GM18511 (cell line): Measurements from ENCODE around the gene MGAT3.
A peak's percentile ranks its signal among the peaks of the same experiment; 100 is the strongest.
"Not testable (repeated sequence)": the region's sequence is repeated elsewhere in the genome, so short reads cannot be mapped to it uniquely, and the experiment has no call there.

ENCODE experiments used
- ATAC-seq: cut with Tn5 transposase; IDR thresholded peaks from one replicate; pipeline ENCODE4 v1.9.1; 2021; ENCODE audit warnings: mild to moderate bottlenecking, moderate library complexity; ENCODE audit not compliant: unreplicated experiment

MGAT3 gene

DNA sequence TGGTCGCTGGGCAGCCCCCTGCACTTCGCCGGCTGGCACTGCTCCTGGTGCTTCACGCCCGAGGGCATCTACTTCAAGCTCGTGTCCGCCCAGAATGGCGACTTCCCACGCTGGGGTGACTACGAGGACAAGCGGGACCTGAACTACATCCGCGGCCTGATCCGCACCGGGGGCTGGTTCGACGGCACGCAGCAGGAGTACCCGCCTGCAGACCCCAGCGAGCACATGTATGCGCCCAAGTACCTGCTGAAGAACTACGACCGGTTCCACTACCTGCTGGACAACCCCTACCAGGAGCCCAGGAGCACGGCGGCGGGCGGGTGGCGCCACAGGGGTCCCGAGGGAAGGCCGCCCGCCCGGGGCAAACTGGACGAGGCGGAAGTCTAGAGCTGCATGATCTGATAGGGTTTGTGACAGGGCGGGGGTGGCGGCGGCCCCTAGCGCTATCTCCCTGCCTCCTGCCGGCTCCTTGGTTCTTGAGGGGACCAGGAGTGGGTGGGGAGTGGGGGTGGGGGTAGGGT, 31.8 kb downstream of the MGAT3 start:
- ATAC-seq, result no peak

DNA sequence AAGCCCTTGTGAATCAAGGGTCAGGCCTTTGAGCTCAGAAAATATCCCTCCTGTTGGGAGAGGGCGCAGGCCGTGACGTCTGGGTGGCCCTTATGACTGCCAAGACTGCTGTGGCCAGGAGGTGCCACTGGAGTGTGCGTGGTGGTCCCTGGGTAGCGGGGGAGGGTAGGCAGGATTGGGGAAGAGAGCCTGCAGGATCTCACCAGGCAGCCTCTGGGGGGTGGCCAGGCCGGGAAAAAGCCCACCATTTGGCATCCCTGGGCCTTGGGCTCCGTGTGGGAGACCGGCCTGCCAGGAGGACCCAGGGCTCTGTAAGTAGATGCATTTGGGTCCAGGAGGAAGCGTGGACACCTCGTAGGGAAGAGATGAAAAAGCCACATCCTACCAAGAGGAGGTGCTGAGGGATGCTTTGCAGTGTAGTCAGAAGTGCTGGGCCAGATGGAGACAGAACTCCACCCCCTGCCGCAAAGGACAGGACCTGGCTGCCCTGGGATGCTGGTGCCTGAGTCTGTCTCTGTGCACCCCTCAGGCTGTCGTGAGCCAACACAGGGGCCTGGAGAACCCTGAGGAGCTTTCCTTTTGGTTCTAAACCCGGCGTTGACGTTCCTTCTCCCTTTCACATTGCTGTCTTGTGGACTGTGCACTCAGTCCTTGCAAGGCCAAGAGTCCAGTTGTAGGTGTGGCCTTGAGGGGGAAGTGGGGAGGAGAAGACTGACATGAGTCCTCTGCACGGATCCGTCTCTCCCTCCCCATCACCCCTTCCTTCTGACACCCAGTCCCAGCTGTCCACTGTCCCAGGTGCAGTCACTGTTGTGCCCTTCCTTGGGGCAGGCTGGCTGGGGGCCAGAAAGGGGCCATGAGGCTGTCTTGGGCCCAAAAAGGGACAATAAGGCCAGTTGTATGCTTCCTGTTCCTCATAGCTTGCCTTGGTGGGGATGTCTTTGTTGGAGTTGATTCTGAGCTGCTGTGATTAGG, 32.6 kb downstream of the MGAT3 start:
- ATAC-seq, result no peak

DNA sequence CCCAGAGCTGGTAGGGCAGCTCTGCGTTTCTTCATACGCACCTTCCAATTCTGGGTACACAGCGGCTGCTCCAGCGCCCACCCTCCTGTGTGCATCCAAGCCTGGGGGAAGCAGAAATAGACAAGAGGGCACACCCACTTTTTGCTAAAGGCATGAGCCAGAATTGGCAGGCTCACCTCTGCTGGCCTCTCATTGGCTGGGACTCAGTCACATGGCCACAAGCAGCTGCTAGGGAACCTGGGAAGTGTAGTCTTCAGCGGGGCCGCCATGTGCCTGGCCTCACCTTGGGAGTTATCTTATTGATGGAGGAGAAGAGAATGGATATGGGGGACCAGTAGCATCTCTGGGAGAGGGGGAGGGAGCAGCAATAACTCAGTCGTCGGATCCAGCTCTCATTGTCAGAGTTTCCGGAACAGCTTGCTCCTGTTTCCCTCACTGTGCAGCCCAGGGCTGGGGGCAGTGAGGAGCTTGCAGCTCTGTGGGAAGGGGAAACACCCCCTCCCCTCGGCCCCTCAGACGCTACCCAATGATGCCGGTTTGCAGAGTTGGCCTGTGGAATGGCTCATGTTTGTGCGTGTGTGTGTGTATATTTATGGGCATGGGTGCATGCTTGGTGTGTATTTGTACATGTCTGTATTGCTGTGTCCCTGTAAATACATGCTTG, 33.5 kb downstream of the MGAT3 start:
- peak; percentile 70 for ATAC-seq

DNA sequence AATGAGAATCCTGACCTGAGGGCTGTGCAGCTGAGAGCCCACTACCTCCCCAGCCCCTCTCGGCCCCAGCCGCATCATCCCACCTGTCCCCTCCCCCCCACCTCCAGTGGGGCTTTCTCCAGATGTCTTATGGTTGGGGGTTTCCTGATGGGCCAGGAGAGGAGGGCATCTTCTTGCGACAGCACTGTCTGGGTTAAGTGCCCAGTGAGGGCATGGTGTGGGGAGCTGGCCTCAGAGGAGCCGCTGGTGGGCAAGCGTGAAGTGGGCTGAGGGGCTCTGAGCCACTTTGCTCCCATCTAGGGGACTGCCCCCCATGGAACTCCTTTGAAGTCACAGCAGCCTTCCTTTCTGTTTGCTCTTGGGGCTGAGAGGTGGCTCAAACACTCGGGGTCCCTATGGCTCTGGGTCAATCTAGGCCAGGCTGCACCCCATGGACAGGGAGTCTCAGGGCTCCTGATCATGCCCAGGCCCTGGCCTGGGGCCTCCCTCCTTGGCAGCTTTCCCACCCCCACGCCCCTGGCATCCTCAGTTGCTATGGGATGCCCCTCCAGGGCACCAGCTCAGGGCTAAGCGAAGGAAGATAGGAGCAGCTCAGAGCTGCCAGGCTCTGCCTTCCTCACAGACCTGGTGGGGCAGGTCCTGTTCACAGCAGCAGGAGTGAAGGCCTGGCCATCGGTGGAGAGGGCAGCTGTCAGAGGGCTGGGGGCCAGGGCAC, 34.3 kb downstream of the MGAT3 start:
- ATAC-seq, result no peak

DNA sequence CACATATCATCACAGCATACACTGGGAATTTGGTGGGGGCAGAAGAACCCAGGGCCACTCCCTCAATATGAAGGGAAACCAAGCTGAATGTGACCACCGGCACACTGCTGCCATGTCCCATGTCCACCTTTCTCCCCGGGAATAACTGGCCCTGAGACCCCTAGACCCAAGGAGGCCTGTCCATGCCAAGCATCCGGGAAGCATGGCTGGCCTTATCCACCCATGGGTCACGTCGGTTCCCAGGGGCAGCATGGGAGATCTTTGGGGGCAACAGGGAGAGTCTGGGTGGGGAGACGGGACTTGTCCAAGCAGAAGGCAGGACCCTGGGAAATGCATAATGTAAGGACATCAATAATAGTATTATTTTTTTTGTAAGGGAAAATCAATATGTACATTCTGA, 34.9 kb downstream of the MGAT3 start:
- no peak for ATAC-seq

DNA sequence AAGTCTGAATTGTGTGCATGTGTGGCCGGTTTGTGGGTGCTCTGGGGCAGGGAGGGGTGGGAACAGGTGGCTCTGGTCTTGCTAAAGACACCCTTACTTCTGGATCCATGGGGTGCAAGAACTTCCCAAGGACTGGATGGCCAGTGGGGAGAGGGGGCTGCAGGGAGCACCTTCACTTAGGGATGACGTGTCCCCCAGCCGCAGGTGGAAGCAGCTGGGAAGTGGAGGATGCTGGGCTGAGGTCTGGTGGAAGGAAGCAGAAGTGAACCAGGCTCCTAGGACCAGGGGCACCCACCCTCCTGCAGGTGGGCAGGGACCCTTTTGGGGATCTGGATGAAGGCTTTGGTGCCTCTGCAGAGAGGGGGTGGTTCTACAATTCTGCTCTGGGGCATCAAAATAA, 35.4 kb downstream of the MGAT3 start:
- no peak for ATAC-seq

DNA sequence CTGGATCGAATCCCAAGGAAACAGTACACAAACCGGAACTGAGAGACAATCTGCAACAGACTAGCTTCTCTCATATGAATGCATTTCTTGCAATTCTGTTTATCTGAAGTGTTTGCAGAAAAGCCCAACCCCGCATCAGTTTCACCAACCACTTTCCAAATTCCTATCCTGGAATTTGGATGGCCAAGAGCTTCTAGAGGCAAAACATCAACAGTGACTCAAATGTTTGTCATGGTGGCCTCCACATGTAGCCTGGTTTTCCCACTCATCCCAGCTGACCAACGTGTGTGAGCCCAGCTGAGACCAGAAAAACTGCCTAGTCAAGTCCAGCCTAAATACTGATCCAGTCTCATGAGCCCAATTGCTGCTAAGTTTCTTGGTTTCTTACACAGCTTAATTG, 36.9 kb downstream of the MGAT3 start:
- no peak for ATAC-seq

DNA sequence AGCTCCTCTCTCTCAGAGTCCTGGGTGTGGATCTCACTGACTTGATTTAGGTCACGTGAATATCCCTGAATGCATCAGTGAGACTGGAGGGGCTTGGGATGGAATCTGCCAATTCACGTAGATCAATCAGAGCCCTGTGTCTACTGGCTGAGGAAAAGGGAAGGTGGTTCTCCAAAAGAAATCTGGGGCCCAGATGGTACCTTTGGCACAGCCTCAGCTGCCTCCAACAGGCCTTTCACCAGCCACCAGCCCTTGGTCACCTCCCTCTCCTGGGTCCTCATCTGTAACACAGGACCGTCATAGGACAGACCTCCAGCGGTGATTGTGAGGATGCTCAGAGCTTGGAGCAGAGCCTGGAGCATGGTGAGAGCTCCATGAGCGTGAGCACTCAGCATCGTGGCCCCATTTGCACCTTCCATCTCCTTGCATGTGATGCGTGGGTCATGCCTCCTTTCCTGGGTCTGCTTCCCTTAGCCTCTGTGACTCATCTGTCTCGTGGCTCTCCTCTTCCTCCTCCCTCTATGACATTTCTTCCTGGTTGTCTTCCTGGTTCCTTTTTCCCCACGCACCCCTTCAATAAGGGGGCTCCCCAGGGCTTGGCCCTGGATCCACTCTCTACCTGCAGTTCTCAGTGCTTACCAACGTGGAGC, 37.8 kb downstream of the MGAT3 start:
- ATAC-seq, result no peak

DNA sequence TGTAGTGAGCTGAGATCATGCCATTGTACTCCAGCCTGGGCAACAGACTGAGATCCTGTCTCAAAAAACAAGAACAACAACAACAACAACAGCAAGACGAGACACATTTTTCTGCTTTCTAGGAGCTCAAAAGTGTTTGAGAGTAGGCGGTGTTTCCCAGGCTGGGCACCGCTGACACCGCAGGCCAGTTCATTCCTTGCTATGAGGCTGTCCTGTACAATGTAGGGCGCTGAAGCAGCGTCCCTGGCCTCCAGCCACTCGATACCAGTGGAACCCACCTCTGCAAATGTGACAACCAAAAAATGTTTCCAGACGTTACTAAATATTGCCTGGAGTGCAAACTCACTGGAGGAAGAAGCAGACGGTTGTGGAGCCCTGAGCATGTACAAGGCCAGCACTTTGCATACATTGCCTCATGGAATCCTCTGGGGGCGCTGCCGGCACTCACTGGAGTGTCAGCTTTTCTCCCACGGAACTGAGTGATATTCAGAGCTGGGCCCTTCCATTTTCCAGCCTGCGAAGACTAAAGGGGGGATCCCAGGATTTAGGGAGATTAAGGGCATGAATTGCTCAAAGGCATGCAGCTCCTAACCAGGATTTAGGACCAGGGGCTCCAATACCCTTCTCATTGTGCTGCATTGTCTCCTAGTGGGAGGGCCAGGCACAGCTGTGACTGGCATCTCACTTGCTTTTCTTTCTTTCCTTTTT, 39.5 kb downstream of the MGAT3 start:
- ATAC-seq, result no peak

DNA sequence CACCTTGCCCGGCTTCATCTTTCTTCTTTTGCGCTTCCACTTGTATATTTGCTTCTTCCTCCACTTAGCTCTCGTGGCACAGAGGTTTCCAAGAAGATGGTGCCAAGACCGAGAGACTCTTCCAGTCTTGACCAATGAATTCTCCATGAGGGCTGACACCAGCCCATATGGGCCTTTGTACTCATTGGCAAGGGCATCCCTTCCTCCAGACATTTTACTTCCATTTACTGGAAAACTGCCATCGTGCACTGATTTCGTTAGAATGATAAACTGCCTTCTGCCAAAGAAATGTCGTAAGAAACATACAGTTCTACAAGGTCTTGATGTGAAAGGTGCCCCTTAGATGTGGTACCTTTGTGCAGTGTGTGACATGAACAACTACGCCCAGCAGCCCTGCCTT, 40.6 kb downstream of the MGAT3 start:
- ATAC-seq, result no peak

DNA sequence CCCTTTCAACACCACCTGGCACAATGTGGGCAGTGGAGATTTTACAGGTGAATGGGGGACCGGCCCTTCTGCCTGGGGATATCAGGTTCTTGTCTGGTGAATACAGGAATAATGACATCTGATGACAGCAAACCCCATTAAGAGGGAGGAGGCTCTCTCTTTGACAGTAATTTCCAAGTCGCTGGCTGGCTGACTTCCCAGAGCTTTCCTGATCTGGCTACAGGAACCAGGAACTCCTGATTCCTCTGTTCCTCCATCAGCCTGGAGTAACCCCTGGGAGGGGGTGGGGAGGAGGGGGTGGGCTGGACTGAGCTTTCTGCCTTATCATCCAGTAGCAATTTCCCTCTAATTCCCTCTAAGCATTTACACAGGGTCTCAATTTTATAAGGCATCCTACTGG, 41.6 kb downstream of the MGAT3 start:
- no peak for ATAC-seq

DNA sequence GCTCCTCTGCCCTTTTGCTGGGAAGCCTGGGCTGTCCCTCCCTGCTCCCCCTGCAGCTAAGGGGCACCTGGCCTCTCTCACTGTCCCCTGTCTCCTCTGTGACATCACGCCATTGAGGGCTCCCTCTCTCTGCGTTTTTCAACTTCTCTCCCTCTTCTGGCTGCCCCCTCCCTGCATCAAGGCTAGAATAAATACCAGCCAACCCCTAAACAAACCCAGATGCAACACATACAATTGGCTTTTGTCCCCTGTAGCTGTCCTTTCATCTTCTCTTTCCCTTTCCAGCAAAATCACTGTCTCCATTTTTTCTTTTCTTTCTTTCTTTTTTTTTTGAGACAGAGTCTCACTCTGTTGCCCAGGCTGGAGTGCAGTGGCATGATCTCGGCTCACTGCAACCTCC, 42.0 kb downstream of the MGAT3 start:
- ATAC-seq, result no peak

DNA sequence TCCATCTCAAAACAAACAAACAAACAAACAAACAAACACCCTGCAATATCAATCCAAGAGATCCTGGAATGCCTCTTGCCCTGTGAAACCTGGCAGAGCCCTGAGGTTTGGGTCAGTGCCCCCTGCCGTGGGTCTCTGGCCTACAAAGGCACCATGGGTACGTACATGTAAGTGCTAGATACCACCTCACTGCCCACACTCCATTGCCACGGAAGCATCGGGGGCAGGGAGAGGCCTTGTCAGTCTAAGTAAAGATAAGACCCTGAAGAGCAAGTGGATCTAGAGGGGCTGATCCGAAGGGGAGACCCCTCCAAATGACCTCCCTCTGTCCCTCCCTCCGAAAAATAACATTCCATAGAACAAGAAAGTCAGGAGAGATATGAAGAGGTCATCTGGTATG, 43.3 kb downstream of the MGAT3 start:
- no peak for ATAC-seq

DNA sequence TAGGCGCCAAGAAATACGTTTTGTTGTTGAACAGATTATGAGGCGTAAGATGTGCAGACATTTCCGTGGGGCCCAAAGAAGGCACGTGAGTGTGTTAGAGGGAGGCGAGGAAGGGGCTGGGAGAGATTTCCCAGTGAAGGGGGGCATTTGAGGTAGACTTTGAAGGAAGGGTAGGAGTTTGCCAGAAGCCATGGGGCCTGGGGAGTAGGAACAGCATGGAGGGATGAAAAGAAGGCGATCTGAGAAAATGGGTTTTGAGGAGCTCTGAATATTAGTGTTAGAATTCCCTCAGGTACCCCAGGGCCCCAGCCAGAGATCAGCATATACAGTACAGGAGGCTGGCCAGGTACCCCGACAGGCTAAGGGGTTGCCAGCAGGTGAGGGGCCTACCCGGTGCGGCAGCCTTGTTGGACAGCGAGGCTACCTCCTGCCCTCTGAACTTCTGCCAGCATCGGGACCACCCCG, 44.9 kb downstream of the MGAT3 start:
- no peak for ATAC-seq

DNA sequence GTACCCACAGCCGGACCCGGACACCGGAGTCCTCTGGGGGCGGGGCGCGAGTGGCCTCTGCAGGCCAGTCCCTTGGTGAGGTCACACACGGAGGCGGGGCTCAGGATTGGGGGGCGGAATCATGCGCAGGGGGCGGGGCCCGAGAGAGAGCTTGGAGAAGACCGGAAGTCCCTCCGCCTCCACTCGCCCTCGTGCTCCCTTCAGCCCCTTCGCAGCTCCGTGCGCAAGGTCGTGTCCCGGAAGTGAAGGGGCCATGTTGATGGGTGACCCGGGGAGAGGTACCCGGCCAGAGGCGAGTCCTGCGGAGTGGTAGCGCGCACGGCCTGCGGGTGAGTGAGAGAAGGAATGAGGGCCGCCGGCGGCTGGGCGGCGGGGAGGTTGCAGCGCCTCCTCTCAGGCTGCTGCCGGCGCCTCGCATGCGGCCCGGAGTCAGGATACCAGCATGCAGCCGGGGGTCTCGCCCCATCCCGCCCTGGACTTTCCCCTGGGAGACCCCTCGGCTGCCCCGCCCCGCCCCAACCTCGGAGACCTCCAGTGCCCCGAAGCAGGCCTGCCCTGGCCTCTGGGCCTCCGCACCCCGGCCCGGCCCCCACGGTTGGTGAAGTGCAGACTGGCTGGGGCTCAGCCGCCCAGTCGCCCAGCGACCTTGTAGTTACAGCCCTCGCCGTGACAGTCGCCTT, 45.4 kb downstream of the MGAT3 start, which contains the start of gene MIEF1:
Gene MIEF1 (plus strand): TSS at position 182 of the 680 bp plus-strand sequence. CDS start 9,005 bp downstream, outside the sequence.
- peak; percentile 96 for ATAC-seq

DNA sequence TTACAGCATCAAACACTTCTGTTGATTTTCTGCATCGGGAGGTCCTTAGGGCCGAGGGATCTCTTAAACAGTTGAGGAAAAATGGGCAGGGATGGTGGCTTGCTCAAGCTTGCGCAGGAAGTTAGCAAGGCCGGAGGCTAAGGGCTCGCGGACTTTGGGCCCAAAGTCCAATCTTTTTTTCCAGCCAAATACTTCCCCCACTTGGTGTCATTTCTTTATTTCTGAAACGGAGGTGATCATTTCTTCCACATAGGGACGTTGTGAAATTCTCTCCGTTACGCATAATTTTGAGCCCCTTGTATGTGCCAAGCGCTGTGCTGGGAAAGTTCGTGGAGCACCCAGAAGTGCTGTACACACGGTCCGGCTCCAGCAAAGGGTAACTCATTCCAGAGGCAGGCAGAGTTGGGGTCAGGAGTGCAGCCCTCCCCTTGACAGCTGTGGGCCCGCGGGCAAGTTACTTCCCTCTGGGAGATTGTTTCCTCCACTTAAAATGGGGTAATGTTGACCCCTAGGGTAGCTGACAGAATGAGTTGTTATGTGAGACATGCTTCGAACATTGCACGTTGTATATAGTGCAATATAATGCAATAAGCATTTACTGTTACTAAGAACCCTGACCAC, 46.1 kb downstream of the MGAT3 start:
- ATAC-seq, result no peak

DNA sequence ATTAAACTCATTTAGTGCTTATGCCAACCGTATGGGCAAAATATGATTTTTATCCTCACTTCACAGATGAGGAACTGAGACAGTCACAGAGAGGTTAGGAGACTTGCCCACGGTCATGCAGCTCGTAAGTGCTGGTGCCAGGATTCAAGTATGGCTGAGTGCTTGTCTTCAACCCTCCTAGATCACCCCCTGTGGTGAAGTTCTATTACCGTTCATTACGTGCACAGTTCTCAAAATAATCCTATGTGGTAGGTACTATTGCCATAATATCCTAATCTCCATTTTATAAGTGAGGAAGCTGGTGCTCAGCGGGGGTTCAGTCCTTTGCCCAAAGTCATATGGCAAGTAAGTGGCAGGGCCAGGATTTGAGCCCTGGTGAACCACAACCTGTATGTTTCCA, 46.8 kb downstream of the MGAT3 start:
- ATAC-seq, result no peak

DNA sequence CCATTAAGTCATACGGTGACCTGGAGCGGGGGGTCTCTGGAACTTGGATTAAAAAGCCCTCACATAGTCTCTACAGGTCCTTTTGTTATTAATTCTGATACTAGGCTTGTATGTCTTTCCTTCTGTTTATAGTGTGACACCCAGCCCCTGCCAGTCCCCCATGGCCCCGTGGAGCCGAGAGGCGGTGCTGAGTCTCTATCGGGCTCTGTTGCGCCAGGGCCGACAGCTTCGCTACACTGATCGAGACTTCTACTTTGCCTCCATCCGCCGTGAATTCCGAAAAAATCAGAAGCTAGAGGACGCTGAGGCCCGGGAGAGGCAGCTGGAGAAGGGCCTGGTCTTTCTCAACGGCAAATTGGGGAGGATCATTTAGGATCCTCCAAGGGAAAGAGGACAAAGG, 47.3 kb downstream of the MGAT3 start:
- ATAC-seq, result no peak

DNA sequence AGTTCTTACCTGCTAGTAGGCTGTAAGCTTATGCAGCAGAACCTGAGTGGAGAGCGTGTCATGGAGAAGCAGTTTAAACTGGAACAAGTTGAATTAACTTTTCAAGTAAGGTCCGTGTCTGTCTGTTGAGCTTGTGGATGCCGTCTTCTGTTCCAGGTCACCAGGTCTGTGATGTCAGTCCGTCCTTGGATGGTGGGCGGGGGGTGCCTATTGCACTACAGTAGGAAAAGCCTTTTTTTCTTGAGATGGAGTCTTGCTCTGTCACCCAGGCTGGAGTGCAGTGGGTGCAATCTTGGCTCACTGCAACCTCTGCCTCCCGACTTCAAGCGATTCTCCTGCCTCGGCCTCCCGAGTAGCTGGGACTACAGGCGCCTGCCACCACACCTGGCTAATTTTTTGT, 50.2 kb downstream of the MGAT3 start:
- ATAC-seq, result not testable (repeated sequence)
